PC-9 (cell line): ENCODE measurements around the gene TACR2.

ENCODE experiments used
- CTCF ChIP-seq: fragments of 200-600 bp; sonication (generic); conservative IDR thresholded peaks from 2 replicates; pipeline ENCODE4 v1.6.1; 2017; ENCODE audit warnings: mixed run types, antibody characterized with exemption, mild to moderate bottlenecking, moderate library complexity
- EZH2 ChIP-seq: fragments of 200-600 bp; sonication (generic); IDR thresholded peaks from 2 replicates; pipeline ENCODE4 v1.8.0; 2017; ENCODE audit warnings: antibody characterized with exemption, low read depth

GRCh38 chr10:69409176-69409495, 7.6 kb downstream of the TACR2 start:
- TF ChIP-seq CTCF (no peak; the same call in none of the 2 replicates), EZH2 (no peak)
